H1 (cell line): Measurements from ENCODE around the gene MAPT. TPM values are rescaled to one million over a fixed set of nuclear protein-coding genes. Genes with fewer than 3 reads are reported as not detected.
A peak's percentile ranks its signal among the peaks of the same experiment; 100 is the strongest.

Experiments used
- CTCF ChIA-PET: fragments of 300-600 bp; sonication (Branson Sonifier 250); formaldehyde crosslinking; loops from one replicate; lab custom pipeline; 2021; ENCODE audit not compliant: partially characterized antibody; lab: Charles Lee
- POLR2A ChIA-PET: fragments of 300-600 bp; sonication (Branson Sonifier 250); formaldehyde crosslinking; loops from one replicate; lab custom pipeline; 2021; ENCODE audit warnings: inconsistent platforms; ENCODE audit not compliant: partially characterized antibody; lab: Charles Lee
- DNase-seq, 2 experiments: peaks; one replicate each; pipeline versions ENCODE4 v3.0.0 to v3.0.0-alpha.2; 2010 to 2022; ENCODE audit warnings: low spot score in 2 of 2, low read depth in 1 of 2, mixed read lengths in 1 of 2
- FAIRE-seq: peaks from 2 replicates; lab custom pipeline; 2011; peaks lifted over from hg19 to GRCh38; lab: Jason Lieb, UNC
- H2AFZ ChIP-seq: 2 replicates; pipeline ENCODE4 v1.8.1; 2012; ENCODE audit warnings: low read length, inconsistent platforms
- H2AK5ac ChIP-seq: 2 replicates; pipeline ENCODE4 v1.6.1; 2013; ENCODE audit warnings: low read depth, low read length
- H2BK120ac ChIP-seq: replicated peaks from 2 replicates; pipeline ENCODE3; 2013; ENCODE audit warnings: low read depth, low read length, inconsistent platforms
- H2BK12ac ChIP-seq: 2 replicates; pipeline ENCODE4 v1.6.1; 2013; ENCODE audit warnings: low read depth, low read length
- H2BK15ac ChIP-seq: 2 replicates; pipeline ENCODE4 v1.6.1; 2013; ENCODE audit warnings: low read length
- H2BK20ac ChIP-seq: 2 replicates; pipeline ENCODE4 v1.6.1; 2013; ENCODE audit warnings: low read length
- H2BK5ac ChIP-seq: 2 replicates; pipeline ENCODE4 v1.6.1; 2013; ENCODE audit warnings: low read depth, low read length
- H3K14ac ChIP-seq: 2 replicates; pipeline ENCODE4 v1.6.1; 2013; ENCODE audit warnings: inconsistent platforms; ENCODE audit not compliant: insufficient read length
- H3K18ac ChIP-seq: 2 replicates; pipeline ENCODE4 v1.6.1; 2013; ENCODE audit warnings: low read length; ENCODE audit errors: extremely low read depth
- H3K23ac ChIP-seq: 2 replicates; pipeline ENCODE4 v1.6.1; 2013; ENCODE audit warnings: inconsistent platforms; ENCODE audit not compliant: insufficient read length
- H3K23me2 ChIP-seq: 2 replicates; pipeline ENCODE4 v1.6.1; 2013; ENCODE audit warnings: low read depth, low read length
- H3K27ac ChIP-seq: 2 replicates; pipeline ENCODE4 v1.6.1; 2011; ENCODE audit warnings: low read depth, low read length, inconsistent platforms
- H3K27me3 ChIP-seq, 4 experiments: replicated peaks in 1 of 4; 1 replicate in 1 of 4; 2 replicates in 3 of 4; pipeline versions ENCODE4 v1.6.1 to v1.8.1; 2011 to 2013; ENCODE audit warnings: low read length in 3 of 4, mild to moderate bottlenecking in 3 of 4, inconsistent platforms in 2 of 4, mixed read lengths in 2 of 4, moderate library complexity in 1 of 4; ENCODE audit not compliant: control insufficient read depth in 3 of 4, insufficient read depth in 3 of 4; ENCODE audit errors: extremely low read depth in 1 of 4
- H3K36me3 ChIP-seq, 4 experiments: 2 replicates each; pipeline versions ENCODE4 v1.6.1 to v1.8.1; 2011 to 2013; ENCODE audit warnings: mild to moderate bottlenecking in 4 of 4, low read length in 3 of 4, moderate library complexity in 2 of 4, control low read depth in 1 of 4, inconsistent platforms in 1 of 4; ENCODE audit not compliant: insufficient read depth in 4 of 4, control insufficient read depth in 2 of 4
- H3K4ac ChIP-seq: replicated peaks from 2 replicates; pipeline ENCODE3; 2013; ENCODE audit warnings: low read length, low read depth, mixed read lengths, inconsistent platforms; ENCODE audit not compliant: insufficient read length
- H3K4me1 ChIP-seq, 4 experiments: replicated peaks in 1 of 4; 1 replicate in 1 of 4; 2 replicates in 3 of 4; pipeline versions ENCODE4 v1.6.1 to v1.8.1; 2011 to 2013; ENCODE audit warnings: low read length in 3 of 4, inconsistent platforms in 2 of 4, mixed read lengths in 1 of 4; ENCODE audit not compliant: insufficient read depth in 4 of 4, control insufficient read depth in 3 of 4
- H3K4me2 ChIP-seq, 2 experiments: 2 replicates each; pipeline versions ENCODE4 v1.6.1 to v1.8.1; 2011 to 2013; ENCODE audit warnings: low read depth in 2 of 2, low read length in 2 of 2, control low read depth in 1 of 2, inconsistent platforms in 1 of 2, mild to moderate bottlenecking in 1 of 2; ENCODE audit not compliant: insufficient read depth in 1 of 2
- H3K4me3 ChIP-seq, 4 experiments: fragments of 200-600, 300-600 bp in 1 of 4; sonication (generic), shearing (Covaris generic), sonication (Bioruptor Twin) in 1 of 4; 2 replicates each; pipeline versions ENCODE4 v1.5.1 to v1.8.1; 2011 to 2016; ENCODE audit warnings: low read length in 4 of 4, low read depth in 3 of 4, control low read depth in 2 of 4, inconsistent platforms in 2 of 4, mild to moderate bottlenecking in 2 of 4, mixed read lengths in 1 of 4, moderate library complexity in 1 of 4; ENCODE audit not compliant: insufficient read depth in 2 of 4; ENCODE audit errors: extremely low read depth in 1 of 4
- H3K56ac ChIP-seq: replicated peaks from 2 replicates; pipeline ENCODE3; 2013; ENCODE audit warnings: low read depth, mild to moderate bottlenecking, mixed read lengths, low read length, inconsistent platforms; ENCODE audit not compliant: insufficient read length
- H3K79me1 ChIP-seq: 2 replicates; pipeline ENCODE4 v1.6.1; 2013; ENCODE audit warnings: low read depth, low read length, control low read depth
- H3K79me2 ChIP-seq, 2 experiments: 2 replicates each; pipeline versions ENCODE4 v1.6.1 to v1.8.1; 2012 to 2013; ENCODE audit warnings: low read length in 2 of 2, mild to moderate bottlenecking in 2 of 2, inconsistent platforms in 1 of 2; ENCODE audit not compliant: insufficient read depth in 2 of 2, control insufficient read depth in 1 of 2
- H3K9ac ChIP-seq, 4 experiments: replicated peaks in 1 of 4; 1 replicate in 1 of 4; 2 replicates in 3 of 4; pipeline versions ENCODE4 v1.6.1 to v1.8.1; 2011 to 2013; ENCODE audit warnings: low read depth in 3 of 4, low read length in 3 of 4, control low read depth in 2 of 4, mild to moderate bottlenecking in 2 of 4, moderate library complexity in 2 of 4, inconsistent platforms in 1 of 4; ENCODE audit errors: extremely low read depth in 1 of 4
- H3K9me3 ChIP-seq, 2 experiments: 2 replicates each; pipeline versions ENCODE4 v1.6.1 to v1.8.1; 2012 to 2013; ENCODE audit warnings: mild to moderate bottlenecking in 2 of 2, moderate library complexity in 2 of 2, control low read depth in 1 of 2, inconsistent platforms in 1 of 2, low read depth in 1 of 2, low read length in 1 of 2, mixed read lengths in 1 of 2; ENCODE audit not compliant: insufficient read depth in 2 of 2
- H4K20me1 ChIP-seq, 2 experiments: replicated peaks in 1 of 2; 2 replicates each; pipeline versions ENCODE3 to v1.8.1; 2011 to 2013; ENCODE audit warnings: inconsistent platforms in 2 of 2, low read length in 2 of 2, mild to moderate bottlenecking in 1 of 2; ENCODE audit not compliant: insufficient read depth in 2 of 2, control insufficient read depth in 1 of 2
- H4K5ac ChIP-seq: 2 replicates; pipeline ENCODE4 v1.6.1; 2013; ENCODE audit warnings: low read length, low read depth, mixed read lengths, inconsistent platforms; ENCODE audit not compliant: insufficient read length
- H4K8ac ChIP-seq: 2 replicates; pipeline ENCODE4 v1.8.0; 2013; ENCODE audit warnings: mild to moderate bottlenecking, moderate library complexity, low read length, inconsistent platforms; ENCODE audit not compliant: insufficient read depth; ENCODE audit errors: extremely low read depth
- H4K91ac ChIP-seq: replicated peaks from 2 replicates; pipeline ENCODE3; 2013; ENCODE audit warnings: low read length, mixed read lengths, inconsistent platforms; ENCODE audit not compliant: insufficient read length
- CBX8 ChIP-seq: fragments of 300-800, 300-1000 bp; sonication (generic); IDR thresholded peaks from 2 replicates; pipeline ENCODE4 v1.7.1; 2016; ENCODE audit warnings: low read depth, low read length, borderline replicate concordance
- FOSL1 ChIP-seq: IDR thresholded peaks from 2 replicates; pipeline ENCODE4 v1.6.1; 2011; ENCODE audit warnings: mild to moderate bottlenecking, low read depth, low read length, moderate library complexity; ENCODE audit not compliant: insufficient read depth
- KDM4A ChIP-seq: IDR thresholded peaks from one replicate; pipeline ENCODE4 v1.7.1; 2012; ENCODE audit warnings: low read depth, mild to moderate bottlenecking, moderate library complexity, low read length, inconsistent platforms; ENCODE audit not compliant: severe bottlenecking
- MAX ChIP-seq: IDR thresholded peaks from 2 replicates; pipeline ENCODE4 v1.6.1; 2012; ENCODE audit warnings: inconsistent platforms
- RAD21 ChIP-seq, 2 experiments: IDR thresholded peaks in 1 of 2; conservative IDR thresholded peaks in 1 of 2; 2 replicates each; pipeline ENCODE4 v1.6.1; 2011; ENCODE audit warnings: low read depth in 2 of 2, low read length in 2 of 2, improper control_type of control experiment in 1 of 2, inconsistent platforms in 1 of 2, mild to moderate bottlenecking in 1 of 2, moderate library complexity in 1 of 2
- RBBP5 ChIP-seq: IDR thresholded peaks from 2 replicates; pipeline ENCODE4 v1.7.1; 2012; ENCODE audit warnings: low read depth, mild to moderate bottlenecking, inconsistent platforms, low read length, moderate library complexity, borderline replicate concordance
- SIRT6 ChIP-seq: IDR thresholded peaks from one replicate; pipeline ENCODE4 v1.7.1; 2012; ENCODE audit warnings: low read length, inconsistent platforms
- SP2 ChIP-seq: IDR thresholded peaks from 2 replicates; pipeline ENCODE4 v1.6.1; 2012; ENCODE audit warnings: mild to moderate bottlenecking, low read length, inconsistent platforms
- WGBS, 2 experiments: shearing (Covaris generic) in 1 of 2; methylation state at CpG; one replicate each; pipeline versions ENCODE4 v1.1.6 to v1.1.7; 2013 to 2015; ENCODE audit warnings: low lambda C conversion rate in 2 of 2, mixed read lengths in 2 of 2, inconsistent platforms in 1 of 2, low coverage in 1 of 2, missing lambda C conversion rate in 1 of 2; ENCODE audit not compliant: insufficient replicate concordance in 2 of 2, insufficient coverage in 1 of 2, insufficient read length in 1 of 2; ENCODE audit errors: extremely low coverage in 1 of 2, missing lambda C conversion rate in 1 of 2; 5-methylcytosine and 5-hydroxymethylcytosine counted together
- polyA plus RNA-seq, 7 experiments: library from polyadenylated mRNA; depleted of rRNA in 3 of 7; stranded (reverse) in 5 of 7; unstranded in 2 of 7; fragments of >200 nt in 5 of 7; fragments of 200-250 nt in 2 of 7; gene quantifications; 1 replicate in 5 of 7; 2 replicates in 1 of 7; 4 replicates in 1 of 7; pipeline versions ENCODE4 v1.2.1 to v1.2.3, GENCODE V29; 2011 to 2013; ENCODE audit warnings: missing spikeins in 2 of 7, mixed read lengths in 2 of 7
- total RNA-seq: library from RNA; stranded (reverse); fragmentation: NEBNext Ultra II Directional; extraction: Animal tissue kit (Norgen Biotek cat#: 25700); gene quantifications from 2 replicates; pipeline ENCODE4 v1.2.1, GENCODE V29; 2021
- TF ChIP-seq, protein P1 (sequence below), 3 experiments: IDR thresholded peaks; 1 replicate in 2 of 3; 2 replicates in 1 of 3; pipeline versions ENCODE4 v1.5.1 to v1.6.1; 2011; ENCODE audit warnings: low read length in 3 of 3, mild to moderate bottlenecking in 3 of 3, inconsistent platforms in 2 of 3, low read depth in 1 of 3, moderate library complexity in 1 of 3; ENCODE audit not compliant: insufficient read depth in 1 of 3; ENCODE audit errors: control extremely low read depth in 1 of 3

MAPT gene
- total and polyA plus RNA-seq, 2 of the 8 experiments (the other 6 are each of a cell fraction or from before 2014, with no cell fraction given): 0.54 to 1.7 TPM

GRCh38 chr17:45971698-45972141, 77.4 kb downstream of the MAPT start:
- no peak overlapping the region for H3K56ac ChIP-seq
- FAIRE-seq: no peak
- no peak overlapping the region for H4K8ac ChIP-seq
- peaks cover 10% of the 10 kb centered on the region; the same call in 1 of the 2 replicates for H3K23me2 ChIP-seq
- H4K5ac ChIP-seq: no peak overlapping the region
- H3K4me3 ChIP-seq: peak overlapping the region in 1 of 4 experiments; percentile 37; a peak in 1 of 8 replicates
- no peak overlapping the region for H3K14ac ChIP-seq
- peak overlapping the region in 1 of 2 experiments; percentile 47; a peak in 3 of 4 replicates for H3K4me2 ChIP-seq
- POLR2A ChIA-PET: interaction anchor here (0.8 to 1.2 kb wide), 2 partner anchors 23 to 241 kb away, joined by 3 read pairs; no protein-coding TSS in a partner anchor
- WGBS, 2 experiments: 56% methylated on average over 14 of the region's 14 CpGs; no CpG with 5 or more reads in 1 of the 2 experiments
- H2BK15ac ChIP-seq: no peak overlapping the region
- no peaks in the 10 kb centered on the region for H3K79me2 ChIP-seq
- H2BK12ac ChIP-seq: peak overlapping the region; percentile 32; the same call in 1 of the 2 replicates
- no peak overlapping the region for H3K18ac ChIP-seq
- H2BK120ac ChIP-seq: no peak overlapping the region
- H3K23ac ChIP-seq: no peak overlapping the region
- no peaks in the 10 kb centered on the region for H4K20me1 ChIP-seq
- no peak overlapping the region for H4K91ac ChIP-seq
- peak in 1 of 2 experiments; percentile 77 for DNase-seq
- 0 out of 2 replicates have a peak, but pooled peaks have one; percentile 18 for TF ChIP-seq RBBP5
- TF ChIP-seq FOSL1: no peak
- no peak for TF ChIP-seq CBX8
- TF ChIP-seq RAD21 (IDR thresholded peaks at IDR 0.05 in 1 of 2, conservative IDR thresholded peaks at IDR 0.05 in 1 of 2; ENCODE audit: low read depth in 2 of 2, low read length in 2 of 2): peak; percentile 12 to 52
- TF ChIP-seq SP2: no peak
- TF ChIP-seq, protein P1, sequence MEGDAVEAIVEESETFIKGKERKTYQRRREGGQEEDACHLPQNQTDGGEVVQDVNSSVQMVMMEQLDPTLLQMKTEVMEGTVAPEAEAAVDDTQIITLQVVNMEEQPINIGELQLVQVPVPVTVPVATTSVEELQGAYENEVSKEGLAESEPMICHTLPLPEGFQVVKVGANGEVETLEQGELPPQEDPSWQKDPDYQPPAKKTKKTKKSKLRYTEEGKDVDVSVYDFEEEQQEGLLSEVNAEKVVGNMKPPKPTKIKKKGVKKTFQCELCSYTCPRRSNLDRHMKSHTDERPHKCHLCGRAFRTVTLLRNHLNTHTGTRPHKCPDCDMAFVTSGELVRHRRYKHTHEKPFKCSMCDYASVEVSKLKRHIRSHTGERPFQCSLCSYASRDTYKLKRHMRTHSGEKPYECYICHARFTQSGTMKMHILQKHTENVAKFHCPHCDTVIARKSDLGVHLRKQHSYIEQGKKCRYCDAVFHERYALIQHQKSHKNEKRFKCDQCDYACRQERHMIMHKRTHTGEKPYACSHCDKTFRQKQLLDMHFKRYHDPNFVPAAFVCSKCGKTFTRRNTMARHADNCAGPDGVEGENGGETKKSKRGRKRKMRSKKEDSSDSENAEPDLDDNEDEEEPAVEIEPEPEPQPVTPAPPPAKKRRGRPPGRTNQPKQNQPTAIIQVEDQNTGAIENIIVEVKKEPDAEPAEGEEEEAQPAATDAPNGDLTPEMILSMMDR (IDR thresholded peaks at IDR 0.05; ENCODE audit: control extremely low read depth in 1 of 3, insufficient read depth in 1 of 3, low read depth in 1 of 3, low read length in 3 of 3): peak; percentile 62 to 70 (median 66)
- TF ChIP-seq MAX: peak; percentile 37; the same call in 1 of the 2 replicates
- TF ChIP-seq SIRT6: no peak
- no peak for TF ChIP-seq KDM4A
- H3K27me3 ChIP-seq: peaks cover 0 to 5% (median 0%) of the 10 kb centered on the region in 4 experiments; a peak in 3 of 7 replicates
- H2BK20ac ChIP-seq: no peak overlapping the region
- no peak overlapping the region for H2AK5ac ChIP-seq
- peaks cover 0 to 3% (median 0%) of the 10 kb centered on the region in 4 experiments; a peak in 1 of 7 replicates for H3K4me1 ChIP-seq
- H3K4ac ChIP-seq: no peak overlapping the region
- no peaks in the 10 kb centered on the region for H3K36me3 ChIP-seq
- H3K9ac ChIP-seq: no peak overlapping the region
- CTCF ChIA-PET: interaction anchor here (0.6 to 2.8 kb wide), 44 partner anchors 8 to 331 kb away, joined by 3 to 31 read pairs (median 4); partner anchors contain the start of genes MAPT and STH
- H2BK5ac ChIP-seq: no peak overlapping the region
- H3K79me1 ChIP-seq: no peaks in the 10 kb centered on the region
- peak overlapping the region; percentile 80; the same call in 1 of the 2 replicates for H2AFZ ChIP-seq
- H3K27ac ChIP-seq: no peak overlapping the region
- no peaks in the 10 kb centered on the region for H3K9me3 ChIP-seq
